PC-9 (cell line): ENCODE results near the gene RASGEF1C. TPM values are rescaled to one million over a fixed set of nuclear protein-coding genes. Genes with fewer than 3 reads are reported as not detected.

Experiments used
- BruUV-seq: library from RNA; stranded (reverse); fragments of 400-500 nt; replicated peaks from 2 replicates; lab custom pipeline; 2021; lab: Mats Ljungman, UMichigan
- CTCF ChIA-PET: fragments of 300-600 bp; sonication (Branson Sonifier 250); formaldehyde crosslinking; loops from one replicate; lab custom pipeline; 2022; ENCODE audit warnings: antibody characterized with exemption; lab: Charles Lee
- POLR2A ChIA-PET: fragments of 300-600 bp; sonication (Branson Sonifier 250); formaldehyde crosslinking; loops from one replicate; lab custom pipeline; 2022; ENCODE audit warnings: antibody characterized with exemption; ENCODE audit not compliant: unreplicated experiment; lab: Charles Lee
- DNase-seq, 2 experiments: peaks; one replicate each; pipeline versions ENCODE4 v3.0.0 to v3.0.0-alpha.2; 2015 to 2022; ENCODE audit warnings: mixed read lengths in 1 of 2
- H2AFZ ChIP-seq: fragments of 200-600 bp; sonication (generic); 2 replicates; pipeline ENCODE4 v1.8.1; 2017; ENCODE audit warnings: antibody characterized with exemption
- H3F3A ChIP-seq: fragments of 200-600 bp; sonication (generic); 2 replicates; pipeline ENCODE4 v1.8.1; 2017; ENCODE audit warnings: antibody characterized with exemption, mild to moderate bottlenecking, low read depth; ENCODE audit not compliant: insufficient read depth
- H3K27ac ChIP-seq: fragments of 200-600 bp; sonication (generic); 2 replicates; pipeline ENCODE4 v1.6.1; 2016; ENCODE audit warnings: mixed run types
- H3K27me3 ChIP-seq: fragments of 200-600 bp; sonication (generic); 2 replicates; pipeline ENCODE4 v1.6.1; 2016; ENCODE audit warnings: low read depth, mixed run types; ENCODE audit not compliant: insufficient read depth
- H3K36me3 ChIP-seq: fragments of 200-600 bp; sonication (generic); 2 replicates; pipeline ENCODE4 v1.6.1; 2016; ENCODE audit warnings: low read depth, mixed run types
- H3K4me1 ChIP-seq: fragments of 200-600 bp; sonication (generic); replicated peaks from 2 replicates; pipeline ENCODE4 v1.6.1; 2016; ENCODE audit warnings: mixed run types; ENCODE audit not compliant: insufficient read depth
- H3K4me2 ChIP-seq: fragments of 200-600 bp; sonication (generic); 2 replicates; pipeline ENCODE4 v1.6.1; 2017; ENCODE audit warnings: mixed run types
- H3K4me3 ChIP-seq: fragments of 200-600 bp; sonication (generic); 2 replicates; pipeline ENCODE4 v1.6.1; 2016; ENCODE audit warnings: mixed run types
- H3K79me2 ChIP-seq: fragments of 200-600 bp; sonication (generic); 2 replicates; pipeline ENCODE4 v1.6.1; 2017; ENCODE audit warnings: low read depth, mixed run types
- H3K9me2 ChIP-seq: fragments of 200-600 bp; sonication (generic); 2 replicates; pipeline ENCODE4 v1.8.1; 2017; ENCODE audit warnings: mild to moderate bottlenecking; ENCODE audit not compliant: insufficient read depth
- H3K9me3 ChIP-seq: fragments of 200-600 bp; sonication (generic); 2 replicates; pipeline ENCODE4 v1.8.1; 2016; ENCODE audit warnings: low read depth; ENCODE audit not compliant: insufficient read depth
- H4K20me1 ChIP-seq: fragments of 200-600 bp; sonication (generic); 2 replicates; pipeline ENCODE4 v1.8.1; 2017; ENCODE audit not compliant: insufficient read depth
- EZH2 ChIP-seq: fragments of 200-600 bp; sonication (generic); IDR thresholded peaks from 2 replicates; pipeline ENCODE4 v1.8.0; 2017; ENCODE audit warnings: antibody characterized with exemption, low read depth
- intact Hi-C: fragments of 100-400 bp; cut with micrococcal nuclease; formaldehyde crosslinking; loops from one replicate; pipeline ENCODE4 v1.10.0; 2022; ENCODE audit not compliant: unreplicated experiment
- total RNA-seq: library from RNA; stranded (reverse); gene quantifications from 2 replicates; pipeline ENCODE4 v1.2.3, GENCODE V29; 2021
- TF ChIP-seq, protein P1 (sequence below): fragments of 200-600 bp; sonication (generic); conservative IDR thresholded peaks from 2 replicates; pipeline ENCODE4 v1.6.1; 2017; ENCODE audit warnings: mixed run types, antibody characterized with exemption, mild to moderate bottlenecking, moderate library complexity

The RASGEF1C gene
- total RNA-seq, 1 experiment from 2014 or later: not detected

- H4K20me1 ChIP-seq: no peaks in the 10 kb centered on the region
- H3K4me3 ChIP-seq: no peak overlapping the region
- peaks cover 43% of the 10 kb centered on the region for H3K27me3 ChIP-seq
- H3K4me2 ChIP-seq: no peak overlapping the region
- no peak overlapping the region for H2AFZ ChIP-seq
- no peaks in the 10 kb centered on the region for H3K79me2 ChIP-seq
- CTCF ChIA-PET: no interaction called here
- no peak overlapping the region for H3K27ac ChIP-seq
- TF ChIP-seq EZH2: no peak
- TF ChIP-seq, protein P1, sequence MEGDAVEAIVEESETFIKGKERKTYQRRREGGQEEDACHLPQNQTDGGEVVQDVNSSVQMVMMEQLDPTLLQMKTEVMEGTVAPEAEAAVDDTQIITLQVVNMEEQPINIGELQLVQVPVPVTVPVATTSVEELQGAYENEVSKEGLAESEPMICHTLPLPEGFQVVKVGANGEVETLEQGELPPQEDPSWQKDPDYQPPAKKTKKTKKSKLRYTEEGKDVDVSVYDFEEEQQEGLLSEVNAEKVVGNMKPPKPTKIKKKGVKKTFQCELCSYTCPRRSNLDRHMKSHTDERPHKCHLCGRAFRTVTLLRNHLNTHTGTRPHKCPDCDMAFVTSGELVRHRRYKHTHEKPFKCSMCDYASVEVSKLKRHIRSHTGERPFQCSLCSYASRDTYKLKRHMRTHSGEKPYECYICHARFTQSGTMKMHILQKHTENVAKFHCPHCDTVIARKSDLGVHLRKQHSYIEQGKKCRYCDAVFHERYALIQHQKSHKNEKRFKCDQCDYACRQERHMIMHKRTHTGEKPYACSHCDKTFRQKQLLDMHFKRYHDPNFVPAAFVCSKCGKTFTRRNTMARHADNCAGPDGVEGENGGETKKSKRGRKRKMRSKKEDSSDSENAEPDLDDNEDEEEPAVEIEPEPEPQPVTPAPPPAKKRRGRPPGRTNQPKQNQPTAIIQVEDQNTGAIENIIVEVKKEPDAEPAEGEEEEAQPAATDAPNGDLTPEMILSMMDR: no peak
- no peaks in the 10 kb centered on the region for H3F3A ChIP-seq
- POLR2A ChIA-PET: no interaction called here
- no peaks in the 10 kb centered on the region; the same call in 1 of the 2 replicates for H3K9me3 ChIP-seq
- H3K9me2 ChIP-seq: no peaks in the 10 kb centered on the region
- peaks cover 4% of the 10 kb centered on the region for H3K4me1 ChIP-seq
- intact Hi-C loops: no loop called here
- no peak for DNase-seq
- no peaks in the 10 kb centered on the region for H3K36me3 ChIP-seq
- no TSS peak for BruUV-seq
Measured at GRCh38 chr5:180140571-180140970, 68.4 kb downstream of the RASGEF1C start.

DNA sequence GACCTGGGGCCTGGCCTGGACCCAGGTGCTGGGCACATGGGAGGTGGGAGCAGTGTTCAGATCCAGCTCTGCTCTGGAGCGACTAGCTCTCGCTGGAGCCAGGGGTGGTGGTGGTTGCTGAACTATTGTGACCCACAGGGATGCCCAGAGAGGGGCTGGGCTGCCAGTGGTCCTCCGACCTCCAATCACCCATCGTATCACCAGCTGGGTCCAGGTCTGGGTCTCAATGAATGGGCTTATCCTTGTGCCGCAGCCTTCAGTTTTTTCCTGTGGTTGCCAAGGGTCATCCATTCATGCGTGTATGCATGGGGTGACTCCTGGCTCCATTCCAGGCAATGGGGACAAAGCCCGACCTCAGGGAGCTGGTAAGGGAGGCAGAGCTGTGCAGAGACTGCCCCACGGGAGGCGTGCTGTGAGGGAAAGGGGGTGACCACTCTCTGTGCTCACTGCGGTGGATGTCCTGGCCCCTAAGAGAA is 68.9 kb downstream of the RASGEF1C start:
- Histone ChIP-seq H4K20me1 (no peaks in the 10 kb centered on the region), H3K9me3 (no peaks in the 10 kb centered on the region), H3K27me3 (peaks cover 39% of the 10 kb centered on the region), H3K4me2 (no peak overlapping the region), H3K9me2 (no peaks in the 10 kb centered on the region), H2AFZ (no peak overlapping the region), H3K4me3 (no peak overlapping the region), H3K4me1 (peaks cover 9% of the 10 kb centered on the region), H3K27ac (no peak overlapping the region), H3F3A (no peaks in the 10 kb centered on the region; the same call in 1 of the 2 replicates), H3K79me2 (no peaks in the 10 kb centered on the region), H3K36me3 (no peaks in the 10 kb centered on the region)
- TF ChIP-seq, protein P1: no peak
- TF ChIP-seq EZH2: no peak
- intact Hi-C loops: no loop called here
- BruUV-seq: no TSS peak
- CTCF ChIA-PET: no interaction called here
- POLR2A ChIA-PET: no interaction called here
- no peak for DNase-seq

- H3K36me3 ChIP-seq: no peaks in the 10 kb centered on the region
- no peak overlapping the region for H3K4me2 ChIP-seq
- peaks cover 34% of the 10 kb centered on the region for H3K27me3 ChIP-seq
- ChIA-PET POLR2A (no interaction called here), CTCF (no interaction called here)
- peaks cover 13% of the 10 kb centered on the region for H3K4me1 ChIP-seq
- H3K4me3 ChIP-seq: no peak overlapping the region
- no peaks in the 10 kb centered on the region; the same call in 1 of the 2 replicates for H3F3A ChIP-seq
- H2AFZ ChIP-seq: no peak overlapping the region
- H3K9me3 ChIP-seq: no peaks in the 10 kb centered on the region
- no peak overlapping the region for H3K27ac ChIP-seq
- intact Hi-C loops: no loop called here
- no peaks in the 10 kb centered on the region for H4K20me1 ChIP-seq
- TF ChIP-seq, protein P1: no peak
- TF ChIP-seq EZH2: no peak
- no peak for DNase-seq
- no peaks in the 10 kb centered on the region for H3K79me2 ChIP-seq
- no TSS peak for BruUV-seq
- H3K9me2 ChIP-seq: no peaks in the 10 kb centered on the region
Measured at GRCh38 chr5:180139731-180140055, 69.3 kb downstream of the RASGEF1C start.
